ENCODE results near the gene GALNT15. TPM values are rescaled to one million over a fixed set of nuclear protein-coding genes. Genes with fewer than 3 reads are reported as not detected.

GALNT15 gene
- total RNA-seq, 1 donor from 2014 or later = 9.8 TPM

GRCh38 chr3:16200411-16200810 lies 25.9 kb downstream of the GALNT15 start:
- Histone ChIP-seq H3K27ac (no peak overlapping the region), H3K36me3 (no peaks in the 10 kb centered on the region), H3K27me3 (ENCODE audit: low read depth) (no peaks in the 10 kb centered on the region), H3K9me3 (no peaks in the 10 kb centered on the region), H3K4me1 (no peaks in the 10 kb centered on the region), H3K4me3 (no peak overlapping the region)
- ATAC-seq = no peak
- intact Hi-C loops (cut with DNase I) = no loop called here
- no peak for TF ChIP-seq CTCF (IDR thresholded peaks at IDR 0.05)
- DNase-seq = no peak

GRCh38 chr3:16203031-16203430 lies 28.6 kb downstream of the GALNT15 start:
- no peaks in the 10 kb centered on the region for H3K36me3 ChIP-seq
- no peak overlapping the region for H3K4me3 ChIP-seq
- no peaks in the 10 kb centered on the region for H3K9me3 ChIP-seq
- no peak for ATAC-seq
- H3K27me3 ChIP-seq (ENCODE audit: low read depth) = no peaks in the 10 kb centered on the region
- no peaks in the 10 kb centered on the region for H3K4me1 ChIP-seq
- intact Hi-C loops (cut with DNase I) = no loop called here
- TF ChIP-seq CTCF (IDR thresholded peaks at IDR 0.05) = no peak
- DNase-seq = no peak
- H3K27ac ChIP-seq = no peak overlapping the region

- H3K27me3 ChIP-seq (ENCODE audit: low read depth) = no peaks in the 10 kb centered on the region
- no peak for ATAC-seq
- no peaks in the 10 kb centered on the region for H3K4me1 ChIP-seq
- no peak for DNase-seq
- intact Hi-C loops (cut with DNase I) = no loop called here
- no peak overlapping the region for H3K27ac ChIP-seq
- TF ChIP-seq CTCF (IDR thresholded peaks at IDR 0.05) = no peak
- H3K4me3 ChIP-seq = no peak overlapping the region
- no peaks in the 10 kb centered on the region for H3K9me3 ChIP-seq
- H3K36me3 ChIP-seq = no peaks in the 10 kb centered on the region
These were observed 29.5 kb downstream of the GALNT15 start for GRCh38 chr3:16203671-16204629.

- Histone ChIP-seq H3K27ac (no peak overlapping the region), H3K36me3 (no peaks in the 10 kb centered on the region), H3K9me3 (no peaks in the 10 kb centered on the region), H3K4me3 (no peak overlapping the region), H3K4me1 (no peaks in the 10 kb centered on the region), H3K27me3 (ENCODE audit: low read depth) (no peaks in the 10 kb centered on the region)
- TF ChIP-seq CTCF (IDR thresholded peaks at IDR 0.05) = no peak
- no peak for ATAC-seq
- intact Hi-C loops (cut with DNase I) = no loop called here
- DNase-seq = no peak
These were observed 30.3 kb downstream of the GALNT15 start for GRCh38 chr3:16204751-16205150.

- no peak overlapping the region for H3K4me3 ChIP-seq
- H3K4me1 ChIP-seq = no peaks in the 10 kb centered on the region
- H3K9me3 ChIP-seq = no peaks in the 10 kb centered on the region
- no peak for TF ChIP-seq CTCF (IDR thresholded peaks at IDR 0.05)
- H3K27me3 ChIP-seq (ENCODE audit: low read depth) = no peaks in the 10 kb centered on the region
- no peak overlapping the region for H3K27ac ChIP-seq
- H3K36me3 ChIP-seq = no peaks in the 10 kb centered on the region
- ATAC-seq = no peak
- intact Hi-C loops (cut with DNase I) = no loop called here
- no peak for DNase-seq
These were observed 30.8 kb downstream of the GALNT15 start for GRCh38 chr3:16205156-16205870.
